Colonic mucosa (tissue), 4 donors: ENCODE measurements around the gene SHISAL1. TPM values are rescaled to one million over a fixed set of nuclear protein-coding genes. Genes with fewer than 3 reads are reported as not detected.

Source experiments
- DNase-seq: peaks from one replicate; pipeline ENCODE4 v3.0.0-alpha.2; 2020
- H3K27ac ChIP-seq: fragments of 200-600 bp; one replicate; pipeline ENCODE4 v1.8.0; 2021
- H3K27me3 ChIP-seq: fragments of 200-600 bp; one replicate; pipeline ENCODE4 v1.8.0; 2021
- H3K36me3 ChIP-seq: fragments of 200-600 bp; one replicate; pipeline ENCODE4 v1.8.0; 2021
- H3K4me1 ChIP-seq: fragments of 200-600 bp; one replicate; pipeline ENCODE4 v1.8.0; 2021; ENCODE audit warnings: mild to moderate bottlenecking
- H3K4me3 ChIP-seq: fragments of 200-600 bp; one replicate; pipeline ENCODE4 v1.8.0; 2021
- H3K9ac ChIP-seq, 2 donors: one replicate each; pipeline ENCODE4 v1.7.0; 2013; ENCODE audit warnings: control low read depth in 2 of 2, low read depth in 2 of 2, low read length in 2 of 2
- H3K9me3 ChIP-seq: fragments of 200-600 bp; one replicate; pipeline ENCODE4 v1.8.0; 2021
- intact Hi-C: fragments of 100-400 bp; cut with DNase I; formaldehyde crosslinking; loops from one replicate; pipeline ENCODE4 v1.14.1; 2022
- total RNA-seq, 2 donors: library from RNA; stranded (reverse); fragmentation: NEBNext Ultra II Directional in 1 of 2; extraction: Animal tissue kit (Norgen Biotek cat#: 25700) in 1 of 2; gene quantifications; one replicate each; pipeline ENCODE4 v1.2.1, GENCODE V29; 2021
- TF ChIP-seq, protein P1 (sequence below): fragments of 200-600 bp; IDR thresholded peaks from one replicate; pipeline ENCODE4 v1.8.0; 2022; ENCODE audit warnings: antibody characterized with exemption, mild to moderate bottlenecking
- donor health status: healthy.
- donor health status: DM: no; HTN: no; CAD: no.
- donor health status: DM: no; HTN: no; CAD: no.

The SHISAL1 gene
- total RNA-seq, 2 donors from 2014 or later = 0.27 to 6.6 TPM

DNA sequence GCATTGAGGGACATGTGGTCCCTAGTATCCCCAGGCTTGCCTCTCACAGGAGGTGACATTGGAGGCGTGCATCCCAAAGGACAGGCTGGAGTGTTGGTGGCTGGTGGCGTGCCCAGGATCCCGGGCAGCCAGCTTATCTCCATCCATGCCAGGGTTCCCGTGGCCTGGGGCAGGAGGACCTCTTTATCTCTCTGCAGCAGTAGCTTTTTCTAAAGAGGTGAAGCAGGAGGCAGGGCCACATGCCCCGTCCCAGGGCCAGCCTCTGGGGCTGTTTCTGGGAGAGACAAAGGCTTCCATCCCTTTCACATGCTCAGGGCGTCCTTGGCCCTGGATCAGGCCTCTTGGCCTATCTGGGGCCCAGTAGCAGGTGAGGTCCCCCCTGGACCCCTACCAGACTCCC lies 112.3 kb downstream of the SHISAL1 start:
- DNase-seq = no peak

DNA sequence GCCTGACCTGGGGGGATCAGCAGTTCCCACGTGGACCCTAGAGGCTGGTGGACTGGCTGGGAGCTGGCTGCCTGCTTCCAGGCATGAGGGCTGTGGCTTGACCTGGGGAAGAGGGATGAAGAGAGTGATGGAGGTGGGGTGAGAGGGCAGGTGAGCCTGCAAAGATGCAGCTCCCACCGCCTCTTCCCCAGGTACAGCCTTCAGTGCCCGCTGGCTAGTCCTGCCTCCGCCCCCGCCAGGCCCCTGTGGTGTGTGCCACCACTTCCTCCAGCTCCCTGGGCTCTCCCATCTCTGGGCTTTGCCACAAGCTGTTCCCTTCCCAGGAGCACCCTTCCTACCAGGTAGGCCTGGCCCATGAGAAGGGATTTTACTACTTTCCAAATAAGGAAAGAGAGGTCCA lies 112.9 kb downstream of the SHISAL1 start:
- Histone ChIP-seq H3K4me1 (no peaks in the 10 kb centered on the region), H3K36me3 (no peaks in the 10 kb centered on the region), H3K9me3 (no peaks in the 10 kb centered on the region), H3K4me3 (no peak overlapping the region), H3K27me3 (no peaks in the 10 kb centered on the region), H3K27ac (no peak overlapping the region), H3K9ac (no peak overlapping the region)
- no peak for DNase-seq
- TF ChIP-seq, protein P1, sequence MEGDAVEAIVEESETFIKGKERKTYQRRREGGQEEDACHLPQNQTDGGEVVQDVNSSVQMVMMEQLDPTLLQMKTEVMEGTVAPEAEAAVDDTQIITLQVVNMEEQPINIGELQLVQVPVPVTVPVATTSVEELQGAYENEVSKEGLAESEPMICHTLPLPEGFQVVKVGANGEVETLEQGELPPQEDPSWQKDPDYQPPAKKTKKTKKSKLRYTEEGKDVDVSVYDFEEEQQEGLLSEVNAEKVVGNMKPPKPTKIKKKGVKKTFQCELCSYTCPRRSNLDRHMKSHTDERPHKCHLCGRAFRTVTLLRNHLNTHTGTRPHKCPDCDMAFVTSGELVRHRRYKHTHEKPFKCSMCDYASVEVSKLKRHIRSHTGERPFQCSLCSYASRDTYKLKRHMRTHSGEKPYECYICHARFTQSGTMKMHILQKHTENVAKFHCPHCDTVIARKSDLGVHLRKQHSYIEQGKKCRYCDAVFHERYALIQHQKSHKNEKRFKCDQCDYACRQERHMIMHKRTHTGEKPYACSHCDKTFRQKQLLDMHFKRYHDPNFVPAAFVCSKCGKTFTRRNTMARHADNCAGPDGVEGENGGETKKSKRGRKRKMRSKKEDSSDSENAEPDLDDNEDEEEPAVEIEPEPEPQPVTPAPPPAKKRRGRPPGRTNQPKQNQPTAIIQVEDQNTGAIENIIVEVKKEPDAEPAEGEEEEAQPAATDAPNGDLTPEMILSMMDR = no peak
- intact Hi-C loops = no loop called here

More for the DNA sequence above, 112.3 kb downstream of the SHISAL1 start:
- Histone ChIP-seq H3K9me3 (no peaks in the 10 kb centered on the region), H3K36me3 (no peaks in the 10 kb centered on the region), H3K27ac (no peak overlapping the region), H3K4me1 (no peaks in the 10 kb centered on the region), H3K27me3 (no peaks in the 10 kb centered on the region), H3K9ac (no peak overlapping the region), H3K4me3 (no peak overlapping the region)
- intact Hi-C loops = no loop called here
- TF ChIP-seq, protein P1 = no peak

DNA sequence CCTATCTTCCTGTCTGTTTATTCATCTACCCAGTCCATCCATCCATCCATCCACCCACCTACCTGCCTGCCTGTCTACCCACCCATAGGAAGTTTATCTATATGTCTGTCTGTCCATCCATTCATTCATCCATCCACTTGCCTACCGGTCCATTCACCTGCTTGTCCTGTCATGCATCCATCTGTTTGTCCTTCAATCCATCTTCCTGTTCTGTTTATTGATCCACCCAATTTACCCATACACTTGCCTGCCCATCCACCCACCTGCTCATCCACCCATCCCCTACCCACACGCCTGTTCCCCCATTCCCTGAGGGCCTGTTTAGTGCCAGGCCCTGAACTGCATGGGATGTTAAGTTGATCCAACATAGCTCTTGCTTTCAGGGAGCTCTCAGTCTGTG lies 113.6 kb downstream of the SHISAL1 start:
- no peaks in the 10 kb centered on the region for H3K27me3 ChIP-seq

DNA sequence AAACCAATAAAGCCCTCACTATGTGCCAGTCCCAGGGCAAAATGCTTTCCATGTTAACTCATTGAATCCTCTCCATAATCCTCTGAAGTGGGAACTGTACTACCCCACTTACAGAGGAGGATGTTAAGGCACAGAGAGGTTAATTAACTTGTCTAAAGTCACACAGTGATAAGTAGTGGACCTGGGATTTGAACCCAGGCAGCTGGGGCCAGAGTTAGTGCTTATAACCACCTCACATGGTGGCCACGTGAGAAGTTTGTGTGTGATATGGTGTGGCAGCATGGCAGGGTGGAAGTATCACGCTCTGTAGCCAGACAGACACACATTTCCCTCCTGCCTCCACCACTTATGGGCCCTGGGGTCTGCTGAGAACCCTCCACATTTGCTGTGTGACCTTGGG lies 115.5 kb downstream of the SHISAL1 start:
- intact Hi-C loops = no loop called here
- DNase-seq = no peak
- no peaks in the 10 kb centered on the region for H3K4me1 ChIP-seq

More for the DNA sequence above, 113.6 kb downstream of the SHISAL1 start:
- TF ChIP-seq, protein P1 = no peak
- H3K4me1 ChIP-seq = no peaks in the 10 kb centered on the region
- intact Hi-C loops = no loop called here
- DNase-seq = no peak
- no peak overlapping the region for H3K4me3 ChIP-seq
- no peaks in the 10 kb centered on the region for H3K36me3 ChIP-seq
- H3K27ac ChIP-seq = no peak overlapping the region
- no peak overlapping the region for H3K9ac ChIP-seq
- no peaks in the 10 kb centered on the region for H3K9me3 ChIP-seq

DNA sequence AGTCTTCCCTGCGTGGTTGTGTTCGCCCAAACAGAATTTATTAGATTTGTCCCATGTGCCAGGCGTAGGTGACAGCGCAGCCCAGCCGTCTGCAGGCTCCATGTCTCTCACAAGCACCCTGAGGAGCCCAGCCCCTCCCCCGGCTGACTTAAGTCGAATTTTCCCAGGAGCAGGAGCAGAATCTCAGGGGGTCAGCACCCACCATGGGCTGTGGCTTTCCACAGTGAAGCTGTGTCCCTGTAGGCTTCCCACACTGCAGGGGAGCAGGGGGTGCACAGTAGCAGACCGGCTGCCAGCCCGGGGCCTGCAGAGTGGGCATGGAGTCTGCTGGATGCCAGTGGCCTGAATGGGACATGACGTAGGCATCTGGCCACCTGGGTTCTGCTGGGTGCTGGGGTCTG lies 116.0 kb downstream of the SHISAL1 start:
- Histone ChIP-seq H3K27ac (no peak overlapping the region), H3K36me3 (no peaks in the 10 kb centered on the region), H3K27me3 (no peaks in the 10 kb centered on the region), H3K9ac (no peak overlapping the region), H3K4me1 (no peaks in the 10 kb centered on the region), H3K9me3 (no peaks in the 10 kb centered on the region), H3K4me3 (no peak overlapping the region)
- no peak for DNase-seq
- intact Hi-C loops = no loop called here
- TF ChIP-seq, protein P1 = no peak

More for the DNA sequence above, 115.5 kb downstream of the SHISAL1 start:
- no peaks in the 10 kb centered on the region for H3K36me3 ChIP-seq
- TF ChIP-seq, protein P1 = no peak
- H3K27me3 ChIP-seq = no peaks in the 10 kb centered on the region
- H3K27ac ChIP-seq = no peak overlapping the region
- H3K4me3 ChIP-seq = no peak overlapping the region
- H3K9me3 ChIP-seq = no peaks in the 10 kb centered on the region
- no peak overlapping the region for H3K9ac ChIP-seq
